K562 (cell line): ENCODE results near the gene NFE2. TPM values are rescaled to one million over a fixed set of nuclear protein-coding genes. Genes with fewer than 3 reads are reported as not detected.

Experiments
- ATF6 ChIP-seq: sonication (generic); formaldehyde crosslinking; IDR thresholded peaks from 2 replicates; pipeline ENCODE4 v1.4.0; 2020; ENCODE audit warnings: mild to moderate bottlenecking, missing genetic modification reagents
- CBFA2T3 ChIP-seq: fragments of 450-650 bp; IDR thresholded peaks from 2 replicates; pipeline ENCODE4 v1.6.1; 2017
- ELF2 ChIP-seq: fragments of 250-450 bp; sonication (Bioruptor Pico); IDR thresholded peaks from 2 replicates; pipeline ENCODE4 v1.5.0; 2021; ENCODE audit warnings: mild to moderate bottlenecking
- FOXK2 ChIP-seq, 2 experiments: fragments of 450-650 bp; IDR thresholded peaks in 1 of 2; conservative IDR thresholded peaks in 1 of 2; 2 replicates each; pipeline ENCODE4 v1.6.1; 2016; ENCODE audit warnings: low read depth in 2 of 2, mild to moderate bottlenecking in 1 of 2
- HOXB6 ChIP-seq: fragments of 250-450 bp; sonication (Bioruptor Pico); IDR thresholded peaks from 2 replicates; pipeline ENCODE4 v1.5.1; 2022; ENCODE audit warnings: mild to moderate bottlenecking, borderline replicate concordance
- KAT7 ChIP-seq: sonication (generic); formaldehyde crosslinking; IDR thresholded peaks from 2 replicates; pipeline ENCODE4 v1.8.0; 2022; ENCODE audit warnings: missing genetic modification reagents, mild to moderate bottlenecking, borderline replicate concordance
- MGA ChIP-seq: fragments of 450-650 bp; IDR thresholded peaks from 2 replicates; pipeline ENCODE4 v1.6.1; 2016; ENCODE audit warnings: mild to moderate bottlenecking, moderate library complexity
- PHF21A ChIP-seq: fragments of 450-650 bp; IDR thresholded peaks from 2 replicates; pipeline ENCODE4 v1.6.1; 2017; ENCODE audit warnings: low read depth, borderline replicate concordance
- SUPT5H ChIP-seq: fragments of 450-650 bp; IDR thresholded peaks from 2 replicates; pipeline ENCODE4 v1.6.1; 2016
- TEAD1 ChIP-seq, 2 experiments: fragments of 450-650 bp in 1 of 2; sonication (generic) in 1 of 2; formaldehyde crosslinking; IDR thresholded peaks; 2 replicates each; pipeline versions ENCODE4 v1.4.0 to v1.8.0; 2020 to 2022; ENCODE audit warnings: mild to moderate bottlenecking in 2 of 2, missing genetic modification reagents in 1 of 2
- XRCC4 ChIP-seq: IDR thresholded peaks from one replicate; pipeline ENCODE4 v1.6.1; 2011; ENCODE audit not compliant: insufficient read depth, insufficient read length; ENCODE audit errors: extremely low read depth
- ZNF644 ChIP-seq: fragments of 200-800 bp; sonication (Bioruptor generic); IDR thresholded peaks from 2 replicates; pipeline ENCODE4 v1.6.1; 2016; ENCODE audit warnings: low read depth, missing genetic modification characterization, missing compliant biosample characterization
- polyA plus RNA-seq, 8 experiments: library from polyadenylated mRNA; depleted of rRNA in 4 of 8; stranded (reverse) in 5 of 8; unstranded in 3 of 8; fragments of >200 nt; fragmentation: Nextera tagmentation in 2 of 8; fragmentation: Illumina TruSeq in 1 of 8; extraction: Ambion mirVana in 2 of 8; extraction: Trizol in 1 of 8; gene quantifications; 2 replicates each; pipeline versions ENCODE4 v1.2.1 to v1.2.3, GENCODE V29; 2011 to 2014; ENCODE audit warnings: inconsistent platforms in 1 of 8, missing spikeins in 1 of 8
- total RNA-seq, 7 experiments: library from RNA; depleted of rRNA in 6 of 7; stranded (reverse); fragments of >200 nt in 6 of 7; fragmentation: Illumina TruSeq in 2 of 7; extraction: Trizol in 2 of 7; gene quantifications; 2 replicates each; pipeline versions ENCODE4 v1.2.1 to v1.2.3, GENCODE V29; 2011 to 2021; ENCODE audit warnings: low replicate concordance in 1 of 7

The NFE2 gene
- total and polyA plus RNA-seq, 9 of the 15 experiments (the other 6 are each of a cell fraction or from before 2014, with no cell fraction given), result 12.3 to 282 (median 208) TPM

- TF ChIP-seq KAT7 (CRISPR knock-in tag) (no peak; the same call in 1 of the 2 replicates), FOXK2 (conservative IDR thresholded peaks at IDR 0.05 in 1 of 2, IDR thresholded peaks at IDR 0.05 in 1 of 2; ENCODE audit: low read depth in 2 of 2) (peak; percentile 53 to 72; a peak in 3 of 4 replicates), PHF21A (no peak), ATF6 (no peak), ELF2 (no peak), ZNF644 (tag) (no peak; the same call in 1 of the 2 replicates), XRCC4 (no peak), MGA (no peak), CBFA2T3 (no peak; the same call in 1 of the 2 replicates), SUPT5H (peak; percentile 95), HOXB6 (CRISPR knock-in tag) (no peak), TEAD1 (CRISPR knock-in tag; IDR thresholded peaks at IDR 0.05) (peak in 1 of 2 experiments; percentile 52; a peak in 1 of 4 replicates)
Measured at GRCh38 chr12:54324617-54325441, 24.0 kb upstream of the NFE2 start, which contains the start of gene COPZ1 (continued).
